ENCODE data around the gene TEAD1. TPM values are rescaled to one million over a fixed set of nuclear protein-coding genes. Genes with fewer than 3 reads are reported as not detected.

The TEAD1 gene
- total and polyA plus RNA-seq, 9 of the 15 experiments (the other 6 are each of a cell fraction or from before 2014, with no cell fraction given) = 1.7 to 17.7 (median 10.8) TPM

DNA sequence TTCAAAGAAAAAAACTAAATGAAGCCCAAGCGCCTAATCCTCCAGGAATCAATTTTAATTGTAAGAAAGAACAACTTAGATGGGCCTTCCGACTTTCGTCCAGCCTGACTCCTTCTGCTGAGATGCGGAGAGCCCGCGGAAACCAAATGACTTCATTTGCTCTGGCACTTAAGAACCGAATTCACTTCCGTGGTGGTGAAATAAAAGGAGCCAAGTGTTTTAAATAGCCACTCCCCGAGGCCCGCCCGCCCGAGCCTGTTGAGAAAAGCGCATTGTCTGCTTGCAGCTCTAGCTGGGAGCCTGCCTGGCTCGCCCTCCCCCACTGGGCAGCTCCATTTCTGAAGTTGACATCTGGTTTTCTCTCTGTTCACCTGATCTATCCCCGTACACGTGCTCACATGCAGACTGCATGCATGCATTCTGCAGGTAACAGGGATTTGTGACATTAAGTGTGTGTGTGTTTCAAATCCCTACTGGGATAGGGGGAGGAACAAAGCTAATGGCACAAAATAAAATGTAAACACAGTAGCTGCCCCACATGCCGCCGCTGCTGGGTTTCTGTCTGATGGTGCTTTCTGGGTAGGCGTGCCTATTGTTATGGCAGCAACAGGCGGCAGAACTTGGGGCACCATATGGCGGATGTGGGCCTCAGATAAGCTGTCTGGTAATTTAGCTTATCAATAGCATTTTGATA, 6.2 kb downstream of the TEAD1 start (continued):
- TF ChIP-seq, protein P1, sequence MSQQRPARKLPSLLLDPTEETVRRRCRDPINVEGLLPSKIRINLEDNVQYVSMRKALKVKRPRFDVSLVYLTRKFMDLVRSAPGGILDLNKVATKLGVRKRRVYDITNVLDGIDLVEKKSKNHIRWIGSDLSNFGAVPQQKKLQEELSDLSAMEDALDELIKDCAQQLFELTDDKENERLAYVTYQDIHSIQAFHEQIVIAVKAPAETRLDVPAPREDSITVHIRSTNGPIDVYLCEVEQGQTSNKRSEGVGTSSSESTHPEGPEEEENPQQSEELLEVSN (IDR thresholded peaks at IDR 0.05; ENCODE audit: borderline replicate concordance in 1 of 2, extremely low read depth in 1 of 2, insufficient read depth in 1 of 2, insufficient read length in 1 of 2, low read depth in 1 of 2, low read length in 1 of 2, poor library complexity in 1 of 2, severe bottlenecking in 1 of 2) = peak in 1 of 2 experiments; percentile 33
- TF ChIP-seq FOXK2 (conservative IDR thresholded peaks at IDR 0.05 in 1 of 2, IDR thresholded peaks at IDR 0.05 in 1 of 2; ENCODE audit: low read depth in 2 of 2) = peak in 1 of 2 experiments; percentile 40; a peak in 1 of 4 replicates
- 0 out of 2 replicates have a peak, but pooled peaks have one; percentile 47 for TF ChIP-seq FOXK1 (CRISPR knock-in tag; IDR thresholded peaks at IDR 0.05; ENCODE audit: borderline replicate concordance)
- TF ChIP-seq POLR2G (IDR thresholded peaks at IDR 0.05; ENCODE audit: low read depth, low read length) = no peak
- no peak for TF ChIP-seq EP400 (IDR thresholded peaks at IDR 0.05)
- TF ChIP-seq MCM5 (IDR thresholded peaks at IDR 0.05; ENCODE audit: low read depth) = no peak
- TF ChIP-seq CBX8 (IDR thresholded peaks at IDR 0.05; ENCODE audit: borderline replicate concordance, extremely low read depth, low read depth, low read length, poor library complexity, severe bottlenecking) = no peak
- no peak for TF ChIP-seq SP1 (CRISPR knock-in tag; IDR thresholded peaks at IDR 0.05)
- no peak for TF ChIP-seq RAD21 (CRISPR knock-in tag; conservative IDR thresholded peaks at IDR 0.05 in 1 of 2, IDR thresholded peaks at IDR 0.05 in 1 of 2)
- TF ChIP-seq, protein P2, sequence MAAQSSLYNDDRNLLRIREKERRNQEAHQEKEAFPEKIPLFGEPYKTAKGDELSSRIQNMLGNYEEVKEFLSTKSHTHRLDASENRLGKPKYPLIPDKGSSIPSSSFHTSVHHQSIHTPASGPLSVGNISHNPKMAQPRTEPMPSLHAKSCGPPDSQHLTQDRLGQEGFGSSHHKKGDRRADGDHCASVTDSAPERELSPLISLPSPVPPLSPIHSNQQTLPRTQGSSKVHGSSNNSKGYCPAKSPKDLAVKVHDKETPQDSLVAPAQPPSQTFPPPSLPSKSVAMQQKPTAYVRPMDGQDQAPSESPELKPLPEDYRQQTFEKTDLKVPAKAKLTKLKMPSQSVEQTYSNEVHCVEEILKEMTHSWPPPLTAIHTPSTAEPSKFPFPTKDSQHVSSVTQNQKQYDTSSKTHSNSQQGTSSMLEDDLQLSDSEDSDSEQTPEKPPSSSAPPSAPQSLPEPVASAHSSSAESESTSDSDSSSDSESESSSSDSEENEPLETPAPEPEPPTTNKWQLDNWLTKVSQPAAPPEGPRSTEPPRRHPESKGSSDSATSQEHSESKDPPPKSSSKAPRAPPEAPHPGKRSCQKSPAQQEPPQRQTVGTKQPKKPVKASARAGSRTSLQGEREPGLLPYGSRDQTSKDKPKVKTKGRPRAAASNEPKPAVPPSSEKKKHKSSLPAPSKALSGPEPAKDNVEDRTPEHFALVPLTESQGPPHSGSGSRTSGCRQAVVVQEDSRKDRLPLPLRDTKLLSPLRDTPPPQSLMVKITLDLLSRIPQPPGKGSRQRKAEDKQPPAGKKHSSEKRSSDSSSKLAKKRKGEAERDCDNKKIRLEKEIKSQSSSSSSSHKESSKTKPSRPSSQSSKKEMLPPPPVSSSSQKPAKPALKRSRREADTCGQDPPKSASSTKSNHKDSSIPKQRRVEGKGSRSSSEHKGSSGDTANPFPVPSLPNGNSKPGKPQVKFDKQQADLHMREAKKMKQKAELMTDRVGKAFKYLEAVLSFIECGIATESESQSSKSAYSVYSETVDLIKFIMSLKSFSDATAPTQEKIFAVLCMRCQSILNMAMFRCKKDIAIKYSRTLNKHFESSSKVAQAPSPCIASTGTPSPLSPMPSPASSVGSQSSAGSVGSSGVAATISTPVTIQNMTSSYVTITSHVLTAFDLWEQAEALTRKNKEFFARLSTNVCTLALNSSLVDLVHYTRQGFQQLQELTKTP (IDR thresholded peaks at IDR 0.05; ENCODE audit: low read depth in 1 of 2, partially characterized antibody in 2 of 2) = no peak
- no peak for TF ChIP-seq BRF1 (IDR thresholded peaks at IDR 0.05; ENCODE audit: borderline replicate concordance, extremely low read depth, insufficient read length)
- TF ChIP-seq CEBPG (CRISPR knock-in tag; IDR thresholded peaks at IDR 0.05) = no peak
- TF ChIP-seq CEBPG (tag; conservative IDR thresholded peaks at IDR 0.05 in 1 of 2, IDR thresholded peaks at IDR 0.05 in 1 of 2) = no peak
- TF ChIP-seq SNIP1 (IDR thresholded peaks at IDR 0.05; ENCODE audit: low read depth) = no peak
- TF ChIP-seq, protein P3, sequence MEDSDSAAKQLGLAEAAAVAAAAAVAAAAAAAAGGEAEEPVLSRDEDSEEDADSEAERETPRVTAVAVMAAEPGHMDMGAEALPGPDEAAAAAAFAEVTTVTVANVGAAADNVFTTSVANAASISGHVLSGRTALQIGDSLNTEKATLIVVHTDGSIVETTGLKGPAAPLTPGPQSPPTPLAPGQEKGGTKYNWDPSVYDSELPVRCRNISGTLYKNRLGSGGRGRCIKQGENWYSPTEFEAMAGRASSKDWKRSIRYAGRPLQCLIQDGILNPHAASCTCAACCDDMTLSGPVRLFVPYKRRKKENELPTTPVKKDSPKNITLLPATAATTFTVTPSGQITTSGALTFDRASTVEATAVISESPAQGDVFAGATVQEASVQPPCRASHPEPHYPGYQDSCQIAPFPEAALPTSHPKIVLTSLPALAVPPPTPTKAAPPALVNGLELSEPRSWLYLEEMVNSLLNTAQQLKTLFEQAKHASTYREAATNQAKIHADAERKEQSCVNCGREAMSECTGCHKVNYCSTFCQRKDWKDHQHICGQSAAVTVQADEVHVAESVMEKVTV (CRISPR knock-in tag; IDR thresholded peaks at IDR 0.05) = no peak
- no peak for TF ChIP-seq SIN3A (IDR thresholded peaks at IDR 0.05; ENCODE audit: borderline replicate concordance in 2 of 2, control insufficient read depth in 1 of 2, low read depth in 2 of 2, low read length in 2 of 2)
- peak; percentile 9; the same call in 1 of the 2 replicates for TF ChIP-seq JUND (IDR thresholded peaks at IDR 0.05; ENCODE audit: borderline replicate concordance, low read depth, low read length)
- no peak for TF ChIP-seq JUND (tag; IDR thresholded peaks at IDR 0.05; ENCODE audit: borderline replicate concordance, low read depth, low read length)
